Mesenchymal stem cell (in vitro differentiated cells and primary cell): Measurements from ENCODE around the gene SMIM20.

Source experiments
- DNase-seq: peaks from one replicate; pipeline ENCODE4 v3.0.0-alpha.2; 2013
- H2AFZ ChIP-seq: one replicate; pipeline ENCODE4 v1.6.1; 2013; ENCODE audit warnings: low read depth, mild to moderate bottlenecking, control low read depth, inconsistent platforms, low read length, moderate library complexity
- H2AK5ac ChIP-seq: 2 replicates; pipeline ENCODE4 v1.6.1; 2013; ENCODE audit warnings: low read length, moderate library complexity, mild to moderate bottlenecking, inconsistent platforms; ENCODE audit not compliant: severe bottlenecking
- H2BK120ac ChIP-seq: one replicate; pipeline ENCODE4 v1.6.1; 2013; ENCODE audit warnings: low read depth, mild to moderate bottlenecking, inconsistent platforms, low read length, moderate library complexity
- H2BK12ac ChIP-seq, 2 experiments: one replicate each; pipeline ENCODE4 v1.6.1; 2013; ENCODE audit warnings: inconsistent platforms in 2 of 2, low read length in 2 of 2, mild to moderate bottlenecking in 2 of 2, moderate library complexity in 2 of 2, control low read depth in 1 of 2
- H2BK15ac ChIP-seq: one replicate; pipeline ENCODE4 v1.6.1; 2013; ENCODE audit warnings: mild to moderate bottlenecking, low read depth, inconsistent platforms; ENCODE audit not compliant: poor library complexity, severe bottlenecking
- H2BK5ac ChIP-seq: 2 replicates; pipeline ENCODE4 v1.6.1; 2013; ENCODE audit warnings: low read depth, mild to moderate bottlenecking, low read length, control low read depth, inconsistent platforms; ENCODE audit not compliant: poor library complexity, severe bottlenecking
- H3K14ac ChIP-seq, 2 experiments: one replicate each; pipeline ENCODE4 v1.6.1; 2013; ENCODE audit warnings: inconsistent platforms in 2 of 2, low read length in 2 of 2, control low read depth in 1 of 2, mild to moderate bottlenecking in 1 of 2, moderate library complexity in 1 of 2
- H3K18ac ChIP-seq, 2 experiments: one replicate each; pipeline ENCODE4 v1.6.1; 2013; ENCODE audit warnings: inconsistent platforms in 2 of 2, low read length in 2 of 2, control low read depth in 1 of 2, low read depth in 1 of 2, mild to moderate bottlenecking in 1 of 2
- H3K23ac ChIP-seq, 2 experiments: one replicate each; pipeline ENCODE4 v1.6.1; 2013; ENCODE audit warnings: inconsistent platforms in 2 of 2, low read length in 2 of 2, mild to moderate bottlenecking in 2 of 2, moderate library complexity in 2 of 2, control low read depth in 1 of 2
- H3K27ac ChIP-seq: 2 replicates; pipeline ENCODE4 v1.5.1; 2013; ENCODE audit warnings: mild to moderate bottlenecking, moderate library complexity, low read length, control low read depth, inconsistent platforms; ENCODE audit not compliant: poor library complexity, severe bottlenecking
- H3K27me3 ChIP-seq, 2 experiments: 2 replicates each; pipeline versions ENCODE4 v1.6.1 to v1.7.0; 2013; ENCODE audit warnings: low read length in 2 of 2, mild to moderate bottlenecking in 2 of 2, moderate library complexity in 2 of 2, control low read depth in 1 of 2, inconsistent platforms in 1 of 2; ENCODE audit not compliant: control insufficient read depth in 1 of 2, insufficient read depth in 1 of 2
- H3K36me3 ChIP-seq, 2 experiments: 2 replicates each; pipeline versions ENCODE4 v1.6.1 to v1.7.0; 2013; ENCODE audit warnings: low read length in 2 of 2, control low read depth in 1 of 2, inconsistent platforms in 1 of 2, low read depth in 1 of 2, mild to moderate bottlenecking in 1 of 2; ENCODE audit not compliant: insufficient read depth in 2 of 2, control insufficient read depth in 1 of 2
- H3K4ac ChIP-seq, 2 experiments: one replicate each; pipeline ENCODE4 v1.6.1; 2013; ENCODE audit warnings: inconsistent platforms in 2 of 2, low read length in 2 of 2, mild to moderate bottlenecking in 2 of 2, moderate library complexity in 2 of 2, control low read depth in 1 of 2, low read depth in 1 of 2
- H3K4me1 ChIP-seq: 2 replicates; pipeline ENCODE4 v1.6.1; 2013; ENCODE audit warnings: low read depth, low read length, control low read depth; ENCODE audit not compliant: control insufficient read depth, insufficient read depth
- H3K4me2 ChIP-seq: 2 replicates; pipeline ENCODE4 v1.6.1; 2013; ENCODE audit warnings: low read length, mild to moderate bottlenecking, inconsistent platforms; ENCODE audit not compliant: poor library complexity, severe bottlenecking
- H3K4me3 ChIP-seq, 2 experiments: 2 replicates each; pipeline versions ENCODE4 v1.5.1 to v1.7.0; 2013; ENCODE audit warnings: low read length in 2 of 2, mild to moderate bottlenecking in 2 of 2, control low read depth in 1 of 2, low read depth in 1 of 2; ENCODE audit not compliant: insufficient read depth in 1 of 2
- H3K79me1 ChIP-seq: replicated peaks from 2 replicates; pipeline ENCODE4 v1.6.1; 2013; ENCODE audit warnings: mild to moderate bottlenecking, control low read depth, low read length, inconsistent platforms; ENCODE audit not compliant: poor library complexity, severe bottlenecking
- H3K9ac ChIP-seq: 2 replicates; pipeline ENCODE4 v1.7.0; 2013; ENCODE audit warnings: mild to moderate bottlenecking, low read length, moderate library complexity
- H3K9me3 ChIP-seq: 2 replicates; pipeline ENCODE4 v1.7.0; 2013; ENCODE audit warnings: mild to moderate bottlenecking, low read length; ENCODE audit not compliant: control insufficient read depth
- H4K8ac ChIP-seq: one replicate; pipeline ENCODE4 v1.6.1; 2013; ENCODE audit warnings: inconsistent platforms, mild to moderate bottlenecking, low read length, moderate library complexity
- H4K91ac ChIP-seq: one replicate; pipeline ENCODE4 v1.6.1; 2013; ENCODE audit warnings: mild to moderate bottlenecking, low read length, inconsistent platforms
- WGBS: methylation state at CpG from one replicate; pipeline ENCODE4 v1.1.7; 2013; ENCODE audit warnings: mixed read lengths; 5-methylcytosine and 5-hydroxymethylcytosine counted together

Gene SMIM20

DNA sequence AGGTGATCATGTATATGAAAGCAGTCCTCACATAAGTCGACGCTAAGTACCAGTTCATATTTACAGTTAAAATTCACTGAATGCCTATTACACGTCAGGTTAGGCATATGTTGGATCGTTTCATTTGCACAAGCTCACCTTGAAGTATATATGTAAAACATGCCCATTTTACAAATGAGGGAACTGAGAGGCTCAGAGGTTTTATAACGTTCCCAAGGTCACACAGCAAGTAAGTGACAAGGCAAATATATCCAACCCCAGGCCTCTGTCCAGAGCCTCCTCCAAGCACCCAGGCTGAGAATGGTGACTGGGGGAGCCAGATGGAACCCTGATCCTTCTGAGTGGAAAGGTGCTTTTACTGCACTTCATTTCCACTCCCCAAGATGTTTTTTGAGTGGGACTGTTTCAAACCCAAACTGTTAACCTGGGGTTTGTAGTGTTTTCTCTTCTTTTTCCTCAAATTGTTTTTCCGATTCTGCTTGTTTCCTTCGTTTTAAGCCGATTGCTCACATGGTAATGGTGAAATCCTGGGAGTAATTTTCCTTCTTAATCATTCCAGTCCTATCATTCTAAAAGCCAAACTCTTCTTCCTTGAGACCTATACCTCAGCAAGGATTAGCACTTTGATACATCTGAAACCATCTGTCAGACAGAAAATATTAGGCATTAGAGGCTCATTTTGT lies 791 bp downstream of the SMIM20 start:
- no peak for DNase-seq
- Histone ChIP-seq H3K9me3 (no peaks in the 10 kb centered on the region), H4K91ac (no peak overlapping the region), H3K4ac (peak overlapping the region in 1 of 2 experiments; percentile 87), H2AFZ (peak overlapping the region; percentile 98), H3K36me3 (peaks cover 0 to 4% of the 10 kb centered on the region in 2 experiments), H2BK5ac (no peak overlapping the region), H3K9ac (peak overlapping the region; percentile 88), H3K4me1 (peaks cover 9% of the 10 kb centered on the region), H2AK5ac (no peak overlapping the region), H3K4me3 (peak overlapping the region; percentile 11 to 83), H2BK120ac (no peak overlapping the region), H3K14ac (peak overlapping the region in 1 of 2 experiments; percentile 61), H3K27me3 (peaks cover 0 to 18% of the 10 kb centered on the region in 2 experiments), H3K23ac (no peak overlapping the region), H3K18ac (peak overlapping the region in 1 of 2 experiments; percentile 86), H2BK12ac (no peak overlapping the region), H3K79me1 (peaks cover 17% of the 10 kb centered on the region), H3K4me2 (peak overlapping the region; percentile 38), H3K27ac (no peak overlapping the region), H2BK15ac (no peak overlapping the region), H4K8ac (peak overlapping the region; percentile 99)
- WGBS = 81% methylated on average over 8 of the region's 8 CpGs

DNA sequence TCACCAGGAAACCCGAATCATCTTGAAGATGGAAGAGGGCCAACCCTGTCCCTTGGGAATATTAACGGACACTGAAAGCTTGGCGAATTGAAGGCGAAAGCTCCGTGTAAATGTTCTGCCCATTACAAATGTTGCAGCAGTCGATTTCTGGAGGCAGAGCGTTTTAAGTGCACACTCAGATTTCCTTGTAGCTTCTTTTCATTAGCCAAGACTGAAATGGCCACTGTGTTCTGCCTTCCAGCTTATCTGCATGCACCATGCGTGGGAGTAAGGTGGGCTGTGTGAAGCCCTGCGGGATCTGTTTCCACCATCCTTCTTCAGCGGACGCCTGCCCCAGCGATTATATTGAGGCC lies 1.3 kb downstream of the SMIM20 start:
- WGBS = 91% methylated on average over 12 of the region's 12 CpGs
- H3K79me1 ChIP-seq = peaks cover 19% of the 10 kb centered on the region
- no peak overlapping the region for H2BK12ac ChIP-seq
- peaks cover 0 to 4% of the 10 kb centered on the region in 2 experiments for H3K36me3 ChIP-seq
- no peak overlapping the region for H3K27ac ChIP-seq
- no peaks in the 10 kb centered on the region for H3K9me3 ChIP-seq
- no peak overlapping the region for H3K18ac ChIP-seq
- H3K4ac ChIP-seq = no peak overlapping the region
- no peak overlapping the region for H3K23ac ChIP-seq
- H2AFZ ChIP-seq = no peak overlapping the region
- DNase-seq = no peak
- H3K4me2 ChIP-seq = no peak overlapping the region
- peak overlapping the region; percentile 88 for H3K9ac ChIP-seq
- peaks cover 0 to 16% of the 10 kb centered on the region in 2 experiments for H3K27me3 ChIP-seq
- no peak overlapping the region for H4K8ac ChIP-seq
- no peak overlapping the region for H2AK5ac ChIP-seq
- H3K4me3 ChIP-seq = peak overlapping the region in 1 of 2 experiments; percentile 83
- H2BK15ac ChIP-seq = no peak overlapping the region
- H2BK5ac ChIP-seq = no peak overlapping the region
- no peak overlapping the region for H3K14ac ChIP-seq
- peaks cover 9% of the 10 kb centered on the region for H3K4me1 ChIP-seq
- H4K91ac ChIP-seq = no peak overlapping the region
- H2BK120ac ChIP-seq = no peak overlapping the region

DNA sequence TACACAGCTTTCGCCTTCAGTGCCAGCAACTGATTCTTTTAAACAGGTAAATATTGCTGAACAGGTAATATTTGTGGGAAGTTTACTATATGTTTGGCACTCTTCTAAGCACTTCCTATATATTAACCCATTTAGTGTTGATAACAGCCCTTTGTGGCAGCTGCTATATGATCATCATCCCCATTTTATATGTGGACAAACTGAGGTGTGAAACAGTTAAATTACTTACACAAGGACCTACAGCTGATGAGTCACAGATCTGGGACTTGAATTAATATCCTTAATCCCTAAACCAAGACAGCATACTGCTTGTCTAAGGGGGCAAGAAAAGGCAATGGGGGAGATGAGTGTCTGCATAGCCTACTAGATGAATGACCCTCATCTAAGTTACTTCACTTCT lies 2.9 kb downstream of the SMIM20 start:
- peaks cover 0 to 4% of the 10 kb centered on the region in 2 experiments for H3K27me3 ChIP-seq
- no peak overlapping the region for H2BK12ac ChIP-seq
- 100% methylated on average over 1 of the region's 1 CpG for WGBS
- no peaks in the 10 kb centered on the region for H3K9me3 ChIP-seq
- H3K9ac ChIP-seq = no peak overlapping the region
- H3K4me1 ChIP-seq = peaks cover 9% of the 10 kb centered on the region
- H3K4me3 ChIP-seq = no peak overlapping the region
- H2AFZ ChIP-seq = no peak overlapping the region
- no peak overlapping the region for H3K18ac ChIP-seq
- H4K91ac ChIP-seq = no peak overlapping the region
- no peak overlapping the region for H3K4ac ChIP-seq
- H4K8ac ChIP-seq = no peak overlapping the region
- H2BK120ac ChIP-seq = no peak overlapping the region
- DNase-seq = no peak
- peaks cover 7% of the 10 kb centered on the region in 2 experiments for H3K36me3 ChIP-seq
- peaks cover 25% of the 10 kb centered on the region for H3K79me1 ChIP-seq
- H3K27ac ChIP-seq = no peak overlapping the region
- no peak overlapping the region for H3K14ac ChIP-seq
- H3K4me2 ChIP-seq = no peak overlapping the region
- H2BK5ac ChIP-seq = no peak overlapping the region
- H2AK5ac ChIP-seq = no peak overlapping the region
- no peak overlapping the region for H2BK15ac ChIP-seq
- H3K23ac ChIP-seq = no peak overlapping the region

- Histone ChIP-seq H3K14ac (no peak overlapping the region), H3K36me3 (peaks cover 13 to 15% of the 10 kb centered on the region in 2 experiments), H3K23ac (no peak overlapping the region), H2BK120ac (no peak overlapping the region), H3K9me3 (no peaks in the 10 kb centered on the region), H2BK15ac (no peak overlapping the region), H3K4me2 (no peak overlapping the region), H3K27me3 (no peaks in the 10 kb centered on the region), H3K27ac (no peak overlapping the region), H3K4me1 (peaks cover 4% of the 10 kb centered on the region), H2AFZ (no peak overlapping the region), H3K18ac (no peak overlapping the region), H3K4ac (no peak overlapping the region), H4K91ac (no peak overlapping the region), H3K79me1 (peaks cover 38% of the 10 kb centered on the region), H2BK5ac (no peak overlapping the region), H3K9ac (no peak overlapping the region), H4K8ac (no peak overlapping the region), H3K4me3 (no peak overlapping the region), H2BK12ac (no peak overlapping the region), H2AK5ac (no peak overlapping the region)
- no CpG with 5 or more reads among the region's 5 CpGs for WGBS
- peak; percentile 30 for DNase-seq
Observed at GRCh38 chr4:25919676-25920075, 5.7 kb downstream of the SMIM20 start.
